CD8-positive, alpha-beta memory T cell (primary cell): ENCODE data around the gene ZNF248. TPM values are rescaled to one million over a fixed set of nuclear protein-coding genes. Genes with fewer than 3 reads are reported as not detected.

ENCODE experiments used
- CTCF ChIA-PET: fragments of 350-600 bp; sonication (Branson Sonifier 250); formaldehyde crosslinking; loops from one replicate; lab custom pipeline; 2021; ENCODE audit warnings: antibody characterized with exemption; lab: Charles Lee
- POLR2A ChIA-PET: fragments of 350-600 bp; sonication (Branson Sonifier 250); formaldehyde crosslinking; loops from one replicate; lab custom pipeline; 2021; ENCODE audit warnings: antibody characterized with exemption; lab: Charles Lee
- DNase-seq, 5 donors: peaks; one replicate each; pipeline versions ENCODE4 v3.0.0 to v3.0.0-alpha.2; 2020 to 2022; ENCODE audit warnings: mixed read lengths in 1 of 5
- H3K27ac ChIP-seq: one replicate; pipeline ENCODE4 v1.7.0; 2013; ENCODE audit warnings: low read depth, mild to moderate bottlenecking, low read length, moderate library complexity
- H3K27me3 ChIP-seq: 2 replicates; pipeline ENCODE4 v1.7.0; 2013; ENCODE audit warnings: low read length, mild to moderate bottlenecking; ENCODE audit not compliant: insufficient read depth, poor library complexity, severe bottlenecking
- H3K36me3 ChIP-seq: 2 replicates; pipeline ENCODE4 v1.7.0; 2013; ENCODE audit warnings: mild to moderate bottlenecking, low read length, moderate library complexity; ENCODE audit not compliant: insufficient read depth
- H3K4me1 ChIP-seq: 2 replicates; pipeline ENCODE4 v1.7.0; 2013; ENCODE audit warnings: mild to moderate bottlenecking, low read length, moderate library complexity; ENCODE audit not compliant: insufficient read depth
- H3K4me3 ChIP-seq: 2 replicates; pipeline ENCODE4 v1.7.0; 2013; ENCODE audit warnings: mild to moderate bottlenecking, low read length
- H3K9me3 ChIP-seq: 2 replicates; pipeline ENCODE4 v1.7.0; 2013; ENCODE audit warnings: mild to moderate bottlenecking, low read length
- H3K27ac Mint-ChIP-seq, 8 donors: one replicate each; pipeline ENCODE4 v1.8.0; 2020 to 2021; ENCODE audit warnings: mixed read lengths in 8 of 8, mild to moderate bottlenecking in 6 of 8, inconsistent platforms in 3 of 8, moderate library complexity in 3 of 8
- H3K27me3 Mint-ChIP-seq, 2 donors: one replicate each; pipeline ENCODE4 v1.8.0; 2020 to 2021; ENCODE audit warnings: mixed read lengths in 2 of 2, mild to moderate bottlenecking in 1 of 2, moderate library complexity in 1 of 2
- H3K36me3 Mint-ChIP-seq, 3 donors: one replicate each; pipeline ENCODE4 v1.8.0; 2020 to 2021; ENCODE audit warnings: mixed read lengths in 3 of 3, inconsistent platforms in 1 of 3, mild to moderate bottlenecking in 1 of 3
- H3K4me1 Mint-ChIP-seq, 3 donors: one replicate each; pipeline ENCODE4 v1.8.0; 2020 to 2021; ENCODE audit warnings: mixed read lengths in 3 of 3, inconsistent platforms in 1 of 3, mild to moderate bottlenecking in 1 of 3
- H3K4me3 Mint-ChIP-seq, 7 donors: one replicate each; pipeline ENCODE4 v1.8.0; 2020 to 2021; ENCODE audit warnings: mixed read lengths in 7 of 7, mild to moderate bottlenecking in 6 of 7, moderate library complexity in 4 of 7, inconsistent platforms in 2 of 7
- H3K9me3 Mint-ChIP-seq, 5 donors: one replicate each; pipeline ENCODE4 v1.8.0; 2020 to 2022; ENCODE audit warnings: mixed read lengths in 5 of 5, mild to moderate bottlenecking in 3 of 5, moderate library complexity in 2 of 5, inconsistent platforms in 1 of 5
- polyA plus RNA-seq: library from polyadenylated mRNA; unstranded; fragments of 300-500 nt; fragmentation: Illumina TruSeq; gene quantifications from one replicate; pipeline ENCODE4 v1.2.3, GENCODE V29; 2021
- total RNA-seq, 2 experiments: library from RNA; stranded (reverse); gene quantifications; one replicate each; pipeline ENCODE4 v1.2.3, GENCODE V29; 2021

ZNF248 gene
- total and polyA plus RNA-seq, 3 experiments from 2014 or later, result 5.8 to 6.8 (median 6.0) TPM

GRCh38 chr10:37784678-37785077 lies 72.7 kb downstream of the ZNF248 start:
- ChIA-PET CTCF (no interaction called here), POLR2A (no interaction called here)
- no peak overlapping the region for H3K4me3 Mint-ChIP-seq
- no peaks in the 10 kb centered on the region for H3K27me3 ChIP-seq
- H3K9me3 Mint-ChIP-seq, result peaks cover 40 to 65% (median 48%) of the 10 kb centered on the region in 5 donors
- peaks cover 6 to 19% (median 14%) of the 10 kb centered on the region in 3 donors for H3K36me3 Mint-ChIP-seq
- no peak overlapping the region for H3K4me3 ChIP-seq
- H3K4me1 ChIP-seq, result no peaks in the 10 kb centered on the region
- H3K9me3 ChIP-seq, result no peaks in the 10 kb centered on the region
- H3K36me3 ChIP-seq, result no peaks in the 10 kb centered on the region
- no peak overlapping the region for H3K27ac Mint-ChIP-seq
- H3K27ac ChIP-seq, result no peak overlapping the region
- no peak for DNase-seq
- no peaks in the 10 kb centered on the region for H3K27me3 Mint-ChIP-seq
- H3K4me1 Mint-ChIP-seq, result no peaks in the 10 kb centered on the region

DNA sequence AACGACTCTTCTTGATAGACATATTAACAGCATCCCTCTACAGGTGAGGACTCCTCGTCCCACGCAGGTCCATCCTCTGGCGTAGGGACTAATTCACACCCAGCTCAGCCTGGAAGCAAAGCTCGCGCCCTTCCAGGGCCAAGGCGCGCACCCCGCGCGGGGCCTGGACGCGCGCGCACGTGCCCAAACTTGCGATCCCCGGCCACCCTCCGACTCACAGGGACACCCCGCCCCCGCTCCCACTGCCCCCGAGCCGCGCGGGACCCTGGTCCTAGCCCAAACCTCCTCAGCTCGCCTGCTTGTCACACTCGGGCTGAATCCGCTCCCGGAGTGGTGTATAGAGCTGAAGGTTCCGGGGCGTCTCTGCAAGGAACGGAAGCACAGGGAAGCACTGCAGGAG lies 76.9 kb downstream of the ZNF248 start:
- ChIA-PET CTCF (no interaction called here), POLR2A (no interaction called here)
- Mint-ChIP-seq H3K4me3 (no peak overlapping the region), H3K4me1 (no peaks in the 10 kb centered on the region), H3K27me3 (no peaks in the 10 kb centered on the region), H3K9me3 (peaks cover 26 to 58% (median 51%) of the 10 kb centered on the region in 5 donors), H3K36me3 (peaks cover 2 to 15% (median 8%) of the 10 kb centered on the region in 3 donors), H3K27ac (no peak overlapping the region)
- H3K9me3 ChIP-seq, result no peaks in the 10 kb centered on the region
- no peak for DNase-seq
- no peaks in the 10 kb centered on the region for H3K27me3 ChIP-seq
- H3K4me3 ChIP-seq, result no peak overlapping the region
- H3K27ac ChIP-seq, result no peak overlapping the region
- no peaks in the 10 kb centered on the region for H3K36me3 ChIP-seq
- no peaks in the 10 kb centered on the region for H3K4me1 ChIP-seq

DNA sequence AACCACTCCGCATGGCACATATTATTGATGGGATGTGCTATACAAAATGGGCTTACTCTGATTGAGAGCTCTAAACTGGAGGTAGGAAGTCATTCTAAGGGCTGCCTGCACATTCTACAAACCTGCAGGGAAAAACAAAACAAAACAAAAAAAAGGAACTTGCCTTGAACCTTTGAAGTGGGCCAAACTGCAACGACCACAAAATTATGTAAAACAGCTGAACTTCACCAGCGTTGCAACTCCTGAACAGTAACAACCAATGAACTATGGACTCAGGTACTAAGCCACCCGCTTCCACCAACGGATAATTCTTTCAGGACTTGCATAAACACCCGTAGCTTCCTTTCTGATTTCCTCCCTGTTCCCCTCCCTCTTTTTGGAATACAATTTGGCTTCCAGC lies 80.4 kb downstream of the ZNF248 start:
- peaks cover 4 to 56% (median 46%) of the 10 kb centered on the region in 5 donors for H3K9me3 Mint-ChIP-seq
- H3K4me1 Mint-ChIP-seq, result no peaks in the 10 kb centered on the region
- no peak overlapping the region for H3K4me3 Mint-ChIP-seq
- Histone ChIP-seq H3K27ac (no peak overlapping the region), H3K4me3 (no peak overlapping the region), H3K4me1 (no peaks in the 10 kb centered on the region), H3K36me3 (no peaks in the 10 kb centered on the region), H3K9me3 (no peaks in the 10 kb centered on the region), H3K27me3 (no peaks in the 10 kb centered on the region)
- H3K27me3 Mint-ChIP-seq, result no peaks in the 10 kb centered on the region
- H3K36me3 Mint-ChIP-seq, result peaks cover 0 to under 1% (median 0%) of the 10 kb centered on the region in 3 donors
- no peak overlapping the region for H3K27ac Mint-ChIP-seq
- DNase-seq, result no peak
- ChIA-PET POLR2A (no interaction called here), CTCF (no interaction called here)

DNA sequence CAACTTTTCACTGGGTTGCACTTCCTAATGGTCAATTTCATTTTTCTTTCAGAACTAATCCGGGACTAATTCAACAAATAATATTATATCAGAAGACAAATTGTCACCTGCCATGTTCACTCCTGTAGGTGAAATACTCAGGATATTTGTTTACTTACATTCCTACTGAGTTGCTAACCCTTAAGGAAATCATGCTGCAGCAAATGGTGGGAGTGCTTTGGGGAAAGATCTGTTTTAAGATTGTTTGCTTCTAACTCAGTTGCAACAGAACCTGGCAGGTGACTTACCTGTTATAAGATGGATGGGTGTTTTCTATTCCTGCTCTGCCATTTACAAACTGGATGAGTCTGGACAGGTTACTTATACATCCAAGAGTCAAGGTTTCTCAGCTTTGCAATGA lies 81.8 kb downstream of the ZNF248 start:
- no peaks in the 10 kb centered on the region for H3K27me3 Mint-ChIP-seq
- Histone ChIP-seq H3K9me3 (no peaks in the 10 kb centered on the region), H3K36me3 (no peaks in the 10 kb centered on the region), H3K27ac (no peak overlapping the region), H3K27me3 (no peaks in the 10 kb centered on the region), H3K4me3 (no peak overlapping the region), H3K4me1 (no peaks in the 10 kb centered on the region)
- ChIA-PET POLR2A (no interaction called here), CTCF (no interaction called here)
- peaks cover 0 to 55% (median 38%) of the 10 kb centered on the region in 5 donors for H3K9me3 Mint-ChIP-seq
- H3K36me3 Mint-ChIP-seq, result no peaks in the 10 kb centered on the region
- H3K27ac Mint-ChIP-seq, result no peak overlapping the region
- H3K4me3 Mint-ChIP-seq, result no peak overlapping the region
- DNase-seq, result no peak
- no peaks in the 10 kb centered on the region for H3K4me1 Mint-ChIP-seq

- POLR2A ChIA-PET, result no interaction called here
- Mint-ChIP-seq H3K27ac (no peak overlapping the region), H3K9me3 (peaks cover 0 to 50% (median 35%) of the 10 kb centered on the region in 5 donors), H3K27me3 (no peaks in the 10 kb centered on the region), H3K36me3 (no peaks in the 10 kb centered on the region), H3K4me3 (no peak overlapping the region), H3K4me1 (no peaks in the 10 kb centered on the region)
- CTCF ChIA-PET, result no interaction called here
- Histone ChIP-seq H3K27me3 (no peaks in the 10 kb centered on the region), H3K9me3 (no peaks in the 10 kb centered on the region), H3K36me3 (no peaks in the 10 kb centered on the region), H3K4me1 (no peaks in the 10 kb centered on the region), H3K4me3 (no peak overlapping the region), H3K27ac (no peak overlapping the region)
- no peak for DNase-seq
Measured at GRCh38 chr10:37774351-37774750, 83.1 kb downstream of the ZNF248 start.

DNA sequence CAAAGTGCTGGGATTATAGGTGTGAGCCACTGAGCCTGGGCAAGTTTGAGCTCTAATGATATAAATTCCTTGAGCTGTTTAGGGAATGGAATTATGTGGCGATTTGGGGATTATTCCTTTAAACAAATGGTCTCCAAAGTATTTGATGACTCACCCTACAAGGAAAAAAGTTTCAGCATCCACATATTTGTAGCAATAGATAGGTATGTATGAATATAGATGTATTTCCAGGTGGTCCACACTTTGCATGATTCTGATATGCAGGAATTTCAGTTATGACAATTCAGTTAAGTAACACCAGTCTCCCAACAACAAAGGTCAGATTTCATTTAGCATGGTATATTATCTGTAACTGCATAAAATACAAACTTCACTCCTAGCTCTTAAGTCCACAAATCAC lies 92.2 kb downstream of the ZNF248 start:
- CTCF ChIA-PET, result no interaction called here

DNA sequence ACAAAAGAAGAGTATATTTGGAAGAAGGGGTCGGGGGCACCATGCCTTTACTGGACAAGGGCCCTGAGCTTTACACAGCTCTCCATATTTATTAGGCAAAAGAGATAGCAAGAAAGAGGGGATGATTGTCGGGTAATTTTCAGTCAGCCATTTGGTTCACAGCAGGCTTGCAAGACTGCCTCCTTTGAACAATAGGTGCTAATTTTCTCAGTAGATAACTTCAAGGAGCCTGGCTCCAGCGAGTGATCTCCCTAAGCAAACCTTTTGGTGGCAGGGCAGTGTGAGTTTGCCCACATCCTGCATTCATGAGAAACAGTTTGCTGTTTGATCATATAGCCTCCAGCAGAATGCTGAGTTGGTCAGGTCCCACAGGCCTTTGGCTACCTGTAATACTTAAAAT lies 94.3 kb downstream of the ZNF248 start:
- Histone ChIP-seq H3K9me3 (peaks cover 4% of the 10 kb centered on the region), H3K4me3 (no peak overlapping the region), H3K27me3 (no peaks in the 10 kb centered on the region), H3K36me3 (no peaks in the 10 kb centered on the region), H3K27ac (no peak overlapping the region), H3K4me1 (no peaks in the 10 kb centered on the region)
- CTCF ChIA-PET, result no interaction called here
- POLR2A ChIA-PET, result no interaction called here
- H3K4me3 Mint-ChIP-seq, result no peak overlapping the region
- no peaks in the 10 kb centered on the region for H3K27me3 Mint-ChIP-seq
- peaks cover 0 to 26% (median 16%) of the 10 kb centered on the region in 3 donors for H3K36me3 Mint-ChIP-seq
- H3K9me3 Mint-ChIP-seq, result peaks cover 38 to 78% (median 64%) of the 10 kb centered on the region in 5 donors
- H3K4me1 Mint-ChIP-seq, result no peaks in the 10 kb centered on the region
- H3K27ac Mint-ChIP-seq, result no peak overlapping the region
- DNase-seq, result no peak

More for the DNA sequence above, 92.2 kb downstream of the ZNF248 start:
- no peak overlapping the region for H3K4me3 Mint-ChIP-seq
- no peaks in the 10 kb centered on the region for H3K36me3 ChIP-seq
- peaks cover 3 to 27% (median 14%) of the 10 kb centered on the region in 3 donors for H3K36me3 Mint-ChIP-seq
- POLR2A ChIA-PET, result no interaction called here
- H3K4me1 ChIP-seq, result no peaks in the 10 kb centered on the region
- H3K9me3 Mint-ChIP-seq, result peaks cover 38 to 73% (median 64%) of the 10 kb centered on the region in 5 donors
- no peak overlapping the region for H3K27ac ChIP-seq
- no peak overlapping the region for H3K4me3 ChIP-seq
- no peak overlapping the region for H3K27ac Mint-ChIP-seq
- no peak for DNase-seq
- H3K27me3 ChIP-seq, result no peaks in the 10 kb centered on the region
- no peaks in the 10 kb centered on the region for H3K4me1 Mint-ChIP-seq
- H3K9me3 ChIP-seq, result peaks cover 4% of the 10 kb centered on the region
- H3K27me3 Mint-ChIP-seq, result no peaks in the 10 kb centered on the region

- no peak for DNase-seq
- Mint-ChIP-seq H3K4me3 (no peak overlapping the region), H3K27me3 (no peaks in the 10 kb centered on the region), H3K27ac (no peak overlapping the region), H3K9me3 (peaks cover 45 to 78% (median 63%) of the 10 kb centered on the region in 5 donors), H3K4me1 (no peaks in the 10 kb centered on the region), H3K36me3 (peaks cover 0 to 25% (median 15%) of the 10 kb centered on the region in 3 donors)
- Histone ChIP-seq H3K36me3 (no peaks in the 10 kb centered on the region), H3K27ac (no peak overlapping the region), H3K4me3 (no peak overlapping the region), H3K27me3 (no peaks in the 10 kb centered on the region), H3K4me1 (no peaks in the 10 kb centered on the region), H3K9me3 (peaks cover 4% of the 10 kb centered on the region)
- ChIA-PET CTCF (no interaction called here), POLR2A (no interaction called here)
Measured at GRCh38 chr10:37762287-37762686, 95.1 kb downstream of the ZNF248 start.
